Uterus (tissue), 4 donors: ENCODE results near the gene LRRC8B. TPM values are rescaled to one million over a fixed set of nuclear protein-coding genes. Genes with fewer than 3 reads are reported as not detected.

ENCODE experiments used
- DNase-seq, 2 donors: peaks; one replicate each; pipeline ENCODE4 v3.0.0-alpha.2; 2019 to 2020
- H3K27ac ChIP-seq, 2 donors: fragments of 200-600 bp; sonication (generic); 1 replicate in 1 of 2; 2 replicates in 1 of 2; pipeline ENCODE4 v1.5.1; 2016 to 2018
- H3K27me3 ChIP-seq, 2 donors: fragments of 200-600 bp; sonication (generic); one replicate each; pipeline ENCODE4 v1.5.1; 2018 to 2019; ENCODE audit warnings: control low read depth in 1 of 2
- H3K36me3 ChIP-seq, 2 donors: fragments of 200-600 bp; sonication (generic); one replicate each; pipeline ENCODE4 v1.5.1; 2019; ENCODE audit warnings: control low read depth in 1 of 2
- H3K4me1 ChIP-seq, 2 donors: fragments of 200-600 bp; sonication (generic); one replicate each; pipeline ENCODE4 v1.5.1; 2018 to 2019; ENCODE audit warnings: control low read depth in 1 of 2
- H3K4me3 ChIP-seq, 2 donors: fragments of 200-600 bp; sonication (generic); 1 replicate in 1 of 2; 2 replicates in 1 of 2; pipeline ENCODE4 v1.5.1; 2018 to 2019; ENCODE audit warnings: mild to moderate bottlenecking in 1 of 2
- H3K9me3 ChIP-seq, 2 donors: fragments of 200-600 bp; sonication (generic); one replicate each; pipeline ENCODE4 v1.5.1; 2019; ENCODE audit warnings: control low read depth in 1 of 2
- CTCF ChIP-seq, 4 experiments: fragments of 200-600 bp in 2 of 4; fragments of 450-650 bp in 2 of 4; sonication (generic) in 2 of 4; IDR thresholded peaks; one replicate each; pipeline ENCODE4 v1.5.1; 2016 to 2019; ENCODE audit warnings: antibody characterized with exemption in 4 of 4, mild to moderate bottlenecking in 2 of 4, moderate library complexity in 1 of 4
- POLR2A ChIP-seq, 2 donors: fragments of 450-650 bp; IDR thresholded peaks; one replicate each; pipeline ENCODE4 v1.6.1; 2016; ENCODE audit warnings: antibody characterized with exemption in 2 of 2, mild to moderate bottlenecking in 1 of 2, moderate library complexity in 1 of 2
- intact Hi-C: fragments of 100-400 bp; cut with DNase I; formaldehyde crosslinking; loops from one replicate; pipeline ENCODE4 v1.15.1; 2023; ENCODE audit warnings: low total_unique reads
- total RNA-seq, 4 donors: library from RNA; depleted of rRNA in 3 of 4; stranded (reverse); fragments of >200 nt in 3 of 4; gene quantifications; one replicate each; pipeline versions ENCODE4 v1.1.0 to v1.2.4, GENCODE V29; 2014 to 2023
- donor health status: DM: yes; HTN: yes; CAD: no.

LRRC8B gene
- total RNA-seq, 4 donors from 2014 or later, result 1.0 to 9.8 (median 7.6) TPM

- peaks cover 0 to 2% of the 10 kb centered on the region in 2 donors for H3K4me1 ChIP-seq
- no peaks in the 10 kb centered on the region for H3K36me3 ChIP-seq
- H3K27ac ChIP-seq, result no peak overlapping the region
- H3K9me3 ChIP-seq, result no peaks in the 10 kb centered on the region
- DNase-seq, result no peak
- TF ChIP-seq POLR2A (IDR thresholded peaks at IDR 0.05) (no peak), CTCF (IDR thresholded peaks at IDR 0.05) (peak; percentile 52 to 74 (median 58))
- intact Hi-C loops, result no loop called here
- no peak overlapping the region for H3K4me3 ChIP-seq
- H3K27me3 ChIP-seq, result no peaks in the 10 kb centered on the region
Observed at GRCh38 chr1:89598450-89599331, 74.1 kb downstream of the LRRC8B start.

- H3K9me3 ChIP-seq, result no peaks in the 10 kb centered on the region
- no peaks in the 10 kb centered on the region for H3K36me3 ChIP-seq
- no peaks in the 10 kb centered on the region for H3K27me3 ChIP-seq
- TF ChIP-seq CTCF (IDR thresholded peaks at IDR 0.05) (no peak), POLR2A (IDR thresholded peaks at IDR 0.05) (no peak)
- intact Hi-C loops, result no loop called here
- no peak for DNase-seq
- no peak overlapping the region for H3K27ac ChIP-seq
- peaks cover 0 to 5% of the 10 kb centered on the region in 2 donors for H3K4me1 ChIP-seq
- H3K4me3 ChIP-seq, result no peak overlapping the region
Observed at GRCh38 chr1:89599332-89599630, 74.7 kb downstream of the LRRC8B start.

GRCh38 chr1:89600451-89601224 is 76.0 kb downstream of the LRRC8B start:
- H3K36me3 ChIP-seq, result no peaks in the 10 kb centered on the region
- no peak overlapping the region for H3K4me3 ChIP-seq
- H3K4me1 ChIP-seq, result peaks cover 0 to 5% of the 10 kb centered on the region in 2 donors
- H3K27me3 ChIP-seq, result no peaks in the 10 kb centered on the region
- no peak for DNase-seq
- TF ChIP-seq CTCF (IDR thresholded peaks at IDR 0.05), result no peak
- TF ChIP-seq POLR2A (IDR thresholded peaks at IDR 0.05), result no peak
- H3K9me3 ChIP-seq, result no peaks in the 10 kb centered on the region
- H3K27ac ChIP-seq, result no peak overlapping the region
- intact Hi-C loops, result no loop called here

- intact Hi-C loops, result no loop called here
- Histone ChIP-seq H3K27me3 (no peaks in the 10 kb centered on the region), H3K9me3 (no peaks in the 10 kb centered on the region), H3K4me3 (no peak overlapping the region), H3K4me1 (peaks cover 0 to 5% of the 10 kb centered on the region in 2 donors), H3K36me3 (no peaks in the 10 kb centered on the region), H3K27ac (peak overlapping the region; percentile 58 to 73)
- DNase-seq, result peak in 1 of 2 donors; percentile 26
- TF ChIP-seq CTCF (IDR thresholded peaks at IDR 0.05), result no peak
- TF ChIP-seq POLR2A (IDR thresholded peaks at IDR 0.05), result no peak
Observed at GRCh38 chr1:89602871-89603404, 78.3 kb downstream of the LRRC8B start.
